HepG2 (cell line): ENCODE results near the gene LDLRAD4.

Source experiments
- DNMT3B ChIP-seq: conservative IDR thresholded peaks from 2 replicates; pipeline ENCODE4 v1.6.1; 2016; ENCODE audit warnings: missing biosample characterization, control low read depth
- GPN1 ChIP-seq: sonication (generic); formaldehyde crosslinking; IDR thresholded peaks from 2 replicates; pipeline ENCODE4 v1.5.1; 2020; ENCODE audit warnings: missing genetic modification reagents, borderline replicate concordance
- HBP1 ChIP-seq: IDR thresholded peaks from 2 replicates; pipeline ENCODE4 v1.6.1; 2016; ENCODE audit warnings: low read depth, control low read depth
- ISX ChIP-seq: sonication (generic); formaldehyde crosslinking; conservative IDR thresholded peaks from 2 replicates; pipeline ENCODE4 v1.5.0; 2020; ENCODE audit warnings: missing genetic modification reagents
- PAX8 ChIP-seq: sonication (generic); formaldehyde crosslinking; IDR thresholded peaks from 2 replicates; pipeline ENCODE4 v1.8.0; 2022; ENCODE audit warnings: mild to moderate bottlenecking, missing genetic modification reagents, borderline replicate concordance
- POLR2AphosphoS5 ChIP-seq: IDR thresholded peaks from 2 replicates; pipeline ENCODE4 v1.6.1; 2012; ENCODE audit warnings: low read depth, low read length
- SETDB1 ChIP-seq: sonication (generic); formaldehyde crosslinking; IDR thresholded peaks from 2 replicates; pipeline ENCODE4 v1.5.1; 2020; ENCODE audit warnings: missing genetic modification reagents, mild to moderate bottlenecking, borderline replicate concordance
- SIX4 ChIP-seq: sonication (generic); formaldehyde crosslinking; IDR thresholded peaks from 2 replicates; pipeline ENCODE4 v1.4.0; 2020; ENCODE audit warnings: missing genetic modification reagents
- USF2 ChIP-seq, 2 experiments: sonication (generic) in 1 of 2; formaldehyde crosslinking in 1 of 2; IDR thresholded peaks; 2 replicates each; pipeline versions ENCODE4 v1.5.1 to v1.6.1; 2011 to 2020; ENCODE audit warnings: borderline replicate concordance in 1 of 2, low read depth in 1 of 2, low read length in 1 of 2, mild to moderate bottlenecking in 1 of 2, missing genetic modification reagents in 1 of 2, moderate library complexity in 1 of 2
- ZHX1 ChIP-seq: sonication (generic); formaldehyde crosslinking; IDR thresholded peaks from 2 replicates; pipeline ENCODE4 v1.8.1; 2022; ENCODE audit warnings: low read depth, mild to moderate bottlenecking, missing genetic modification reagents
- ZNF143 ChIP-seq: sonication (generic); formaldehyde crosslinking; IDR thresholded peaks from 2 replicates; pipeline ENCODE4 v1.4.0; 2020; ENCODE audit warnings: missing genetic modification reagents
- ZNF580 ChIP-seq: IDR thresholded peaks from 2 replicates; pipeline ENCODE4 v1.6.1; 2016; ENCODE audit warnings: low read depth, borderline replicate concordance

- no peak for TF ChIP-seq PAX8 (CRISPR knock-in tag)
- TF ChIP-seq ISX: no peak
- no peak for TF ChIP-seq ZHX1
- TF ChIP-seq POLR2AphosphoS5: no peak
- no peak for TF ChIP-seq GPN1
- no peak for TF ChIP-seq DNMT3B (CRISPR knock-in tag)
- no peak for TF ChIP-seq ZNF143 (CRISPR knock-in tag)
- no peak for TF ChIP-seq SETDB1 (CRISPR knock-in tag)
- no peak for TF ChIP-seq HBP1 (CRISPR knock-in tag)
- TF ChIP-seq USF2 (IDR thresholded peaks at IDR 0.05; ENCODE audit: low read depth, low read length): no peak
- no peak for TF ChIP-seq USF2 (CRISPR knock-in tag; IDR thresholded peaks at IDR 0.05; ENCODE audit: borderline replicate concordance)
- no peak for TF ChIP-seq ZNF580 (CRISPR knock-in tag)
- no peak for TF ChIP-seq SIX4
These were observed at the start of gene LDLRAD4 for GRCh38 chr18:13218368-13218991.
